Brain microvascular endothelial cell (primary cell): ENCODE data around the gene DAAM1.

Experiments used
- DNase-seq: peaks from one replicate; pipeline ENCODE4 v3.0.0-alpha.2; 2020
- H3K27ac ChIP-seq: fragments of 250-450 bp; sonication (Bioruptor Pico); 2 replicates; pipeline ENCODE4 v1.5.1; 2020; ENCODE audit warnings: mild to moderate bottlenecking, moderate library complexity
- H3K27me3 ChIP-seq: fragments of 250-450 bp; sonication (Bioruptor Pico); replicated peaks from 2 replicates; pipeline ENCODE4 v1.5.1; 2020; ENCODE audit warnings: mild to moderate bottlenecking
- H3K36me3 ChIP-seq: fragments of 250-450 bp; sonication (Bioruptor Pico); replicated peaks from 2 replicates; pipeline ENCODE4 v1.5.1; 2020; ENCODE audit warnings: mild to moderate bottlenecking
- H3K4me3 ChIP-seq: 2 replicates; pipeline ENCODE4 v1.5.1; 2011; ENCODE audit warnings: low read depth, mild to moderate bottlenecking, control low read depth, low read length, moderate library complexity
- CTCF ChIP-seq: IDR thresholded peaks from 2 replicates; pipeline ENCODE4 v1.5.1; 2011; ENCODE audit warnings: low read depth, mild to moderate bottlenecking, moderate library complexity, low read length, control low read depth, inconsistent platforms; ENCODE audit errors: missing control alignments
- in situ Hi-C: cut with HindIII; loops from 2 replicates; pipeline ENCODE4 v1.10.0; 2017; ENCODE audit warnings: low sequenced_read_pairs, low pct_ligation_motif_present

DAAM1 gene

DNA sequence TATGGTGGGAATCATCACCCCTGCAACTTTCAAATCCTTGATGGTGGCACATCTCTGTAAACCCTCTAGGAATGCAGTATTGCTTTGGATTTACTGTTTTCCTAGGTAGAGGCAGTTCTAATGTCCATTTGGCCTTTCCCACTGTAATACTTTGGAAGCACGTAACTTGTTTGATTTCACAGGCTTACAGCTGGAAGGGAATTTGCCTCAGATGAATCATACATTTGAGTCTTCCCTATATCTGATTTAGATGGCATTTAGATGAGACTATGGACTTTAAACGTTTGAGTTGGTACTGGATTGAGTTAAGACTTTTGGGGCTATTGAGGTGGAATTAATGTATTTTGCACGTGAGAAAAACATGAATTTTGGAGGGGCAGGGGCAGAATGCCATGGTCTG, 35.9 kb downstream of the DAAM1 start:
- no peak overlapping the region for H3K4me3 ChIP-seq
- H3K36me3 ChIP-seq, result no peaks in the 10 kb centered on the region
- no peak for TF ChIP-seq CTCF
- no peak overlapping the region for H3K27ac ChIP-seq
- in situ Hi-C loops, result no loop called here
- no peaks in the 10 kb centered on the region for H3K27me3 ChIP-seq
- no peak for DNase-seq

DNA sequence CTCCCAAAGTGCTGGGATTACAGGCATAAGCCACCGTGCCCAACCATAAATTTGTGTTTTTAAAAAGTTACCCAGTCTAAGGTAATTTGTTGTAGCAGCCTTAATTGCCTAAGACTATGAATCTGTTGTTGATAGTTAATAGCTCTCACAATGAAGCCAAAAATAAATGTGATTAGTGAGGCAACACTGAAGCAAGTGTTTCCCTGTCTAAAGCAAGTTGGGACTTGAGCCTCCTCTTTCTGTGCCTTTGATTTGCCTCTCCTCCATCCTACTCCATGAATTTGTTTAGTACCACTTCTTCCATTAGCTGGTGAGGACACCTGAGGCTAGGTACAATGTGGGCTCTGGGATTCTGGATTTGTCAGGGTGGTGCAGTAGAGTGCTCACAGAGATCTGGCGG, 36.8 kb downstream of the DAAM1 start:
- H3K36me3 ChIP-seq, result no peaks in the 10 kb centered on the region
- no peak for DNase-seq
- no peak overlapping the region for H3K27ac ChIP-seq
- no peak for TF ChIP-seq CTCF
- in situ Hi-C loops, result no loop called here
- H3K4me3 ChIP-seq, result no peak overlapping the region
- H3K27me3 ChIP-seq, result no peaks in the 10 kb centered on the region

DNA sequence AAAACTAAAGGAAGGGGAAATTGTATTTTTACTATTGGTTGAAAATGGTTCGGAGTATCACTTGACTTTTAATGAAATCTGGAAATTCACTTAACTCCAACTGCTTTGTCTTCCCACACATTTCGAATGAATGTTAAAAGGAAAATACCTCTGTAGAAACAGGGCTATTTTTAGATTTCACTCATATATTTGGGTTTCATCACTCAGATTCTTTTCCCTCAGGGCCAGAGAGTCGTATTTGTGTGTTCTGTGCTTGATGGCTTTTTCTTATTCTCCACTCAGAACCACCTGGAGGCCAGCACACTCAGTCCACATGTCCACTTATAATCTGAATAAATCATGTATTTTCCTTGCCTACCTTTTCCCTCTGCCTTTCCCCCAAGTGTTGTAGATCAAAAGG, 40.0 kb downstream of the DAAM1 start:
- in situ Hi-C loops, result no loop called here
- no peak for DNase-seq

DNA sequence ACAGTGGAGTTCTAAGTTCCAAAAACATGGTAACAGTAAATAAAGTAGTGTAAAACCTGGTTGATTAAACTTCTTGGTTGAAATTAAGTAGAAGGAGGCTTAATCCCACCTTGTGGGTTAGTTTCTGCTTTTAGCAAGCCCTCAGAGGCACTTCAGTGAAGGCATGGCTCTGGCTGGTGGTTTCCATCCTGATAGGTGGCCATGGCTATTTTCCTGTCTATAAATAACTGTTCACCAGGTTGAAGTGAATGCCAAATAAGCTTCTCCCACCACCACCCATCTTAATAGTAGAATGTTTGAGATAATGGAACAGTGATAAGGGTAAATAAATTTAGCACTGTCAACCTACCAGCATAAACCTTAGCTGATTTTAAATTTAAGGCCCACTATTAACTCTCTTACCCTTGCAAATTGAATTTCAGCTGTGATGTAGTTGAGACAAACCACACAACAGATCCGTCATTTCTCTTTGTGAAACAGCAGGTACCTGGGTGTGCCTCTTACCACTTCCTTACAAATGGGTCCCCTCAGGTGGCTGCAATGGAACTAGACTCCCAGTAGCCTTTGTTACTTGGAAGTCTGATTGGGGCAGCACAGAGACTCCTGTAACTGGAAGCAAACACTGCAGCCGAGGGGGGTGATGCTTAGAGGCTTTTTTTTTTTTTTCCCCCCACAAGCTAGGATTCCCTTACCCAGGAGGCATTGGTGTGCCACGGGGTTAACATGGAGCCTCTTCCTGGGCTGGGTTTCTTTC, 41.4 kb downstream of the DAAM1 start:
- Histone ChIP-seq H3K4me3 (no peak overlapping the region), H3K27me3 (no peaks in the 10 kb centered on the region), H3K36me3 (no peaks in the 10 kb centered on the region), H3K27ac (no peak overlapping the region)
- in situ Hi-C loops, result no loop called here
- DNase-seq, result no peak
- no peak for TF ChIP-seq CTCF

More for the DNA sequence above, 40.0 kb downstream of the DAAM1 start:
- Histone ChIP-seq H3K4me3 (no peak overlapping the region), H3K36me3 (no peaks in the 10 kb centered on the region), H3K27me3 (no peaks in the 10 kb centered on the region), H3K27ac (no peak overlapping the region)
- no peak for TF ChIP-seq CTCF

DNA sequence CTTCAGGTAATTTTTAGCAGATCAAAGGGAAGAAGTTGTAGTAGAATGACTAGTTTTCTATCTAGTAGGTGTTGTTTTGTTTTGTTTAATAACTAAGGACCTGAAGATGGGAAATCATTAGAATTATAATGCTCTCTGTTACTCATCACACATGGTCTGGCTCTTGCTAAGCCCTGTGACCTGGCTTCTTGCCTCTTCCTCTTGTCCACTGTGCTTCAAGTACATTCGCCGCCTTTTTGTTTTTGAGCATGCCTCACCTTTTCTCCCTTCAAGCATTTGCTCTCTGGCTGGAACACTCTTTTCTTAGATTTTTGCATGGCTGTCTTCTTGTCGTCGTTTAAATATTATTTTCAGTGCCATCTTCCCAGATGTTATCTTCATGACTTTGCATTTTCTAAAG, 47.7 kb downstream of the DAAM1 start:
- in situ Hi-C loops, result no loop called here
- H3K27ac ChIP-seq, result no peak overlapping the region
- H3K36me3 ChIP-seq, result no peaks in the 10 kb centered on the region
- DNase-seq, result no peak
- H3K4me3 ChIP-seq, result no peak overlapping the region
- TF ChIP-seq CTCF, result no peak
- no peaks in the 10 kb centered on the region for H3K27me3 ChIP-seq

GRCh38 chr14:59238216-59238615, 49.7 kb downstream of the DAAM1 start:
- TF ChIP-seq CTCF, result no peak
- in situ Hi-C loops, result no loop called here
- no peaks in the 10 kb centered on the region for H3K36me3 ChIP-seq
- no peak overlapping the region for H3K4me3 ChIP-seq
- H3K27ac ChIP-seq, result no peak overlapping the region
- no peaks in the 10 kb centered on the region for H3K27me3 ChIP-seq
- no peak for DNase-seq
